ENCODE measurements around the gene LHFPL6.

- no peak for TF ChIP-seq CTCF (IDR thresholded peaks at IDR 0.05; ENCODE audit: low read depth, low read length)
- no peak for TF ChIP-seq MYC (IDR thresholded peaks at IDR 0.05; ENCODE audit: low read depth, low read length)
- TF ChIP-seq MAX (IDR thresholded peaks at IDR 0.05; ENCODE audit: low read depth, low read length), result no peak
- no peak for TF ChIP-seq POLR2A (IDR thresholded peaks at IDR 0.05; ENCODE audit: extremely low read depth, insufficient read length)
These were observed 300.2 kb downstream of the LHFPL6 start for GRCh38 chr13:39302820-39303219.
